ENCODE results near the gene SANBR. TPM values are rescaled to one million over a fixed set of nuclear protein-coding genes. Genes with fewer than 3 reads are reported as not detected.

Gene SANBR
- total and polyA plus RNA-seq, 2 of the 13 experiments (the other 11 are each of a cell fraction or from before 2014, with no cell fraction given) = 9.8 to 20.9 TPM

- POLR2A ChIA-PET = no interaction called here
- peaks cover 2% of the 10 kb centered on the region; the same call in 1 of the 2 replicates for H4K20me1 ChIP-seq (ENCODE audit: insufficient read depth, low read length)
Observed at GRCh38 chr2:61042807-61043206, 22.9 kb upstream of the SANBR start.

GRCh38 chr2:61044636-61045035, 21.0 kb upstream of the SANBR start:
- H3K27ac ChIP-seq (ENCODE audit: extremely low read length, insufficient read depth, low read length) = no peak overlapping the region
- H3K4me2 ChIP-seq (ENCODE audit: low read depth, low read length) = no peak overlapping the region
- ATAC-seq = no peak
- FAIRE-seq = no peak
- ChIA-PET POLR2A (interaction anchor here (1.6 kb wide), 1 partner anchor 9 kb away, joined by 3 read pairs; no protein-coding TSS in a partner anchor), CTCF (ENCODE audit: low intra/inter-chr PET ratio, low total read pairs) (no interaction called here)
- H3K9me3 ChIP-seq (ENCODE audit: low read length) = no peaks in the 10 kb centered on the region
- H3K36me3 ChIP-seq (replicated peaks in 1 of 2; ENCODE audit: control insufficient read depth in 1 of 2, insufficient read depth in 2 of 2, low read length in 2 of 2) = peaks cover 10 to 61% of the 10 kb centered on the region in 2 experiments
- 96% methylated on average over 4 of the region's 4 CpGs for WGBS (ENCODE audit: low lambda C conversion rate)
- H3K27me3 ChIP-seq (ENCODE audit: control insufficient read depth in 1 of 2, insufficient read depth in 2 of 2, low read length in 2 of 2) = no peaks in the 10 kb centered on the region
- intact Hi-C loops (cut with micrococcal nuclease; ENCODE audit: unreplicated experiment) = no loop called here
- no peak overlapping the region for H3K9ac ChIP-seq (ENCODE audit: insufficient read depth, low read depth, low read length)
- no peak for DNase-seq (ENCODE audit: low spot score)
- no peak overlapping the region for H3K4me3 ChIP-seq (replicated peaks in 1 of 3; ENCODE audit: insufficient read depth in 1 of 3, low read depth in 2 of 3, low read length in 3 of 3)
- H2AFZ ChIP-seq (ENCODE audit: low read length) = no peak overlapping the region
- H3K4me1 ChIP-seq (ENCODE audit: insufficient read depth, low read length) = peaks cover 5% of the 10 kb centered on the region; the same call in 1 of the 2 replicates
- BruUV-seq (replicated peaks) = no TSS peak
- H4K20me1 ChIP-seq (ENCODE audit: insufficient read depth, low read length) = peaks cover 2% of the 10 kb centered on the region; the same call in 1 of the 2 replicates
- peaks cover 6% of the 10 kb centered on the region for H3K79me2 ChIP-seq (ENCODE audit: insufficient read depth, low read length)
- in situ Hi-C loops (cut with HindIII; ENCODE audit: extremely low pct_ligation_motif_present, low pct_unique_long_range_greater_than_20kb) = no loop called here
- no peak for TF ChIP-seq SP2 (CRISPR knock-in tag; IDR thresholded peaks at IDR 0.05)
- no peak for TF ChIP-seq RBM22 (optimal IDR thresholded peaks at IDR 0.05; ENCODE audit: low read length)
- no peak for TF ChIP-seq DDIT3 (CRISPR knock-in tag; IDR thresholded peaks at IDR 0.05)
- TF ChIP-seq GABPA (IDR thresholded peaks at IDR 0.05; ENCODE audit: low read depth, low read length) = no peak
- TF ChIP-seq GABPA (CRISPR knock-in tag; IDR thresholded peaks at IDR 0.05; ENCODE audit: low read depth) = no peak
- no peak for TF ChIP-seq PATZ1 (CRISPR knock-in tag; IDR thresholded peaks at IDR 0.05)
- no peak for TF ChIP-seq ZNF512 (CRISPR knock-in tag; IDR thresholded peaks at IDR 0.05)
- TF ChIP-seq ZFP62 (CRISPR knock-in tag; IDR thresholded peaks at IDR 0.05) = no peak
- TF ChIP-seq SAP130 (CRISPR knock-in tag; IDR thresholded peaks at IDR 0.05; ENCODE audit: low read depth) = no peak
- no peak for TF ChIP-seq REXO4 (CRISPR knock-in tag; IDR thresholded peaks at IDR 0.05; ENCODE audit: borderline replicate concordance)

More at GRCh38 chr2:61042807-61043206, 22.9 kb upstream of the SANBR start:
- H3K36me3 ChIP-seq (replicated peaks in 1 of 2; ENCODE audit: control insufficient read depth in 1 of 2, insufficient read depth in 2 of 2, low read length in 2 of 2) = peaks cover 7 to 43% of the 10 kb centered on the region in 2 experiments
- CTCF ChIA-PET (ENCODE audit: low intra/inter-chr PET ratio, low total read pairs) = no interaction called here
- peaks cover 6% of the 10 kb centered on the region for H3K79me2 ChIP-seq (ENCODE audit: insufficient read depth, low read length)
- FAIRE-seq (no peak), DNase-seq (ENCODE audit: low spot score) (no peak), ATAC-seq (no peak; the same call in 2 of the 3 replicates)
- 95% methylated on average over 3 of the region's 3 CpGs for WGBS (ENCODE audit: low lambda C conversion rate)
- H3K27me3 ChIP-seq (ENCODE audit: control insufficient read depth in 1 of 2, insufficient read depth in 2 of 2, low read length in 2 of 2) = no peaks in the 10 kb centered on the region
- no TSS peak for BruUV-seq (replicated peaks)
- in situ Hi-C loops (cut with HindIII; ENCODE audit: extremely low pct_ligation_motif_present, low pct_unique_long_range_greater_than_20kb) (no loop called here), intact Hi-C loops (cut with micrococcal nuclease; ENCODE audit: unreplicated experiment) (no loop called here)
- H3K4me2 ChIP-seq (ENCODE audit: low read depth, low read length) = no peak overlapping the region
- no peak overlapping the region for H2AFZ ChIP-seq (ENCODE audit: low read length)
- TF ChIP-seq ZBTB37 (CRISPR knock-in tag; IDR thresholded peaks at IDR 0.05) = no peak
- H3K4me1 ChIP-seq (ENCODE audit: insufficient read depth, low read length) = peaks cover 5% of the 10 kb centered on the region; the same call in 1 of the 2 replicates
- H3K9me3 ChIP-seq (ENCODE audit: low read length) = peaks cover 10% of the 10 kb centered on the region; the same call in 1 of the 2 replicates
- no peak overlapping the region for H3K27ac ChIP-seq (ENCODE audit: extremely low read length, insufficient read depth, low read length)
- H3K9ac ChIP-seq (ENCODE audit: insufficient read depth, low read depth, low read length) = no peak overlapping the region
- H3K4me3 ChIP-seq (replicated peaks in 1 of 3; ENCODE audit: insufficient read depth in 1 of 3, low read depth in 2 of 3, low read length in 3 of 3) = no peak overlapping the region
